Endometrium (tissue), 2 donors: ENCODE data around the gene PSMC6.

Experiments used
- FAIRE-seq: peaks from 2 replicates; lab custom pipeline; 2012; peaks lifted over from hg19 to GRCh38; lab: Jason Lieb, UNC
- donor health status: control.
- donor health status: control.

The PSMC6 gene

GRCh38 chr14:52706724-52707706 is at the start of gene PSMC6:
Gene PSMC6 (plus strand): TSS chr14:52707200. CDS start chr14:52707220, 20 bp downstream.
- no peak for FAIRE-seq

DNA sequence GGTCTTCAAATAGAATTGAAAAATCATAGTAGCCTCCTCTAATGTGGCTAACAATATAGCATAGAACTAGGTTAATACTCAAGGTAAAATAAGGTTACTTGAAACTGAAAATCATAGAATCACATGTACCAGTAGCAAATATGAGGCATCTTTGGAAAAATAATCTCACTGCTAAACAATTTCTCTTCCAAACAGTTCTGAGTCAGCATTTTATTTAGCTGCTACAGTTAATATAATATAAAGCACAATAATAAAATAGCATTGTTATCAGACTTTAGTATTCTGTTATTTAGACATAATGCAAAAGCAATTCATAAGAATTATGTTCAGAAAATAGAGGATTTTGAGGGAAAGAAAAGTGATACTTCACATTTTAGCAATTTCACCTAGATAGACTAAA is 46.7 kb upstream of the PSMC6 start:
- no peak for FAIRE-seq

GRCh38 chr14:52660832-52661231 is 46.2 kb upstream of the PSMC6 start:
- FAIRE-seq: no peak

DNA sequence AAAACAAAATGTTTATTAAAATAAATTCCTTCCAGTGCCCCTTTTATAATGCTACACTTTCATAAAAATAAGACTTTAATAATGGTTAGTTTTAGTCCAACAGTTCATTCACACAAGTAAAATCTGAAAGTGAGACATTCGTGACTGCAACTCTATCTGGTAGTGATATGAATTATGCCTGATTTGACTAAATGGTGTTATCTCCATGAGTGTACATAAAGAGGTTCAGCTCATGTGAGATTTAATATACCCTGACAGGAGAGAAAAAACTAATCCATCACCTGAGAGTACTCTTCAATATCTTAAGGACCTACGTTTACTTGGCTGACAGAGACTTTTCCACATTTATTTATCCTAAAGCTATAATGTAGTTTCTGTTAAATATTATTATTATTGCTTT is 45.7 kb upstream of the PSMC6 start:
- no peak for FAIRE-seq

DNA sequence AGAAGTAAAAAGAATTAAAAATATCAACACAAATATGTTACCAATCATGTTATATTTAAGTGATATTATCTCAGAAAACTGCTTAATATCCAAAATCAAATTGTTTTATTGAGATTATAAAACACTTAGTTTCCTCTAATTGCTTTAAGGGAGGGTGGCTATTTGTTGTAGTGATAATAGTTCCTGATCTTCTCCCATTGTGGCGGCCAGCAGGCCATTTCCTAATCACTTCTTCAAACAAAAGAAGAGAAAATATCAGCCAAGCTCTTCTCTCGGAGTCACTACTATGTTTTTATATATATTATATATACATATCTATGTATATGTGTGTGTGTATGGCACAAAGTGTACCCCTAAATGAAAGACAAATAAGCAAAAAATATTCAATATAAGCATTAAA is 43.1 kb upstream of the PSMC6 start:
- no peak for FAIRE-seq

DNA sequence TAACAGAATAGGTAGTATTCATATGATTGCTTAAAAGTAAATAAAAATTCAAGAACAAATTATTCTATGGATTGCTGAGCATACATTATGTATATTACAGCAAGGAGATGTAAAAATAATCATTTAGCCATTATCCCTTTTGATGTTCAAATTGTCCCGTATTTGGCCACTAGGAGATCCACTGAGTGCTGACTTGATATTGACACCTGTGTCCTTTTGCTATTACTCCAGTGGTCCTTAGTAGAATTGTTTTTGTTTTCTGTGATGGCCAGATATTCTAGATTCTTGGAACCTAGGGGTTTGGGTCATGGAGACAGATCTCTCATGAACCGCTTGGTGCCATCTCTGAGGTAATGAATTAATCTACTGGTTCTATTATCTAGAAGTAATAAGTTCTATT is 28.4 kb upstream of the PSMC6 start:
- FAIRE-seq: peak; percentile 45

DNA sequence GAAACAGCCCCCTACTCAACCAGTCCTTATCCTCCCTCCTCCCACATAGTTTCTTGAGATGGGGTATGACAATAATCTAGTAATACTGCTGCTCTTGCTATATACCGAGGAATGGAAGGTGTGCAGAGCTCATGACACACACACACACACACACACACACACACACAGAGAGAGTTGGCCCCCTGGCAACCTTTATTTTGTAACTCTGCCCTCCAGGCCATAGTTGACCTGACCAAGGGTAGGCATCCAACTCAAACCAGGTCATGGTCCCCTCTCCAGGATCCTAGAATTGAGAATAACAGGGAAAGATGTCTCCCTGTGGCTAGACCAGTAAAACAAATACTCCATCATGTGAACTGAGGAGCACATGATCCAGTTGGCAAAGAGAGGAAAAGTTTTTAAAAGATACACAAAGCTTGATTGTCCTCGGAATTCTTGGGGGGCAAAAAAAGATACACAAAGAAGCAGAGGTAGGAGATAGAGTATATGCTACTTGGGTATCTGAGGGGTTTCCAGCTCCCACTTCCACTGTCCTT is 22.9 kb upstream of the PSMC6 start:
- no peak for FAIRE-seq

- no peak for FAIRE-seq
Observed at GRCh38 chr14:52686176-52686575, 20.8 kb upstream of the PSMC6 start.

DNA sequence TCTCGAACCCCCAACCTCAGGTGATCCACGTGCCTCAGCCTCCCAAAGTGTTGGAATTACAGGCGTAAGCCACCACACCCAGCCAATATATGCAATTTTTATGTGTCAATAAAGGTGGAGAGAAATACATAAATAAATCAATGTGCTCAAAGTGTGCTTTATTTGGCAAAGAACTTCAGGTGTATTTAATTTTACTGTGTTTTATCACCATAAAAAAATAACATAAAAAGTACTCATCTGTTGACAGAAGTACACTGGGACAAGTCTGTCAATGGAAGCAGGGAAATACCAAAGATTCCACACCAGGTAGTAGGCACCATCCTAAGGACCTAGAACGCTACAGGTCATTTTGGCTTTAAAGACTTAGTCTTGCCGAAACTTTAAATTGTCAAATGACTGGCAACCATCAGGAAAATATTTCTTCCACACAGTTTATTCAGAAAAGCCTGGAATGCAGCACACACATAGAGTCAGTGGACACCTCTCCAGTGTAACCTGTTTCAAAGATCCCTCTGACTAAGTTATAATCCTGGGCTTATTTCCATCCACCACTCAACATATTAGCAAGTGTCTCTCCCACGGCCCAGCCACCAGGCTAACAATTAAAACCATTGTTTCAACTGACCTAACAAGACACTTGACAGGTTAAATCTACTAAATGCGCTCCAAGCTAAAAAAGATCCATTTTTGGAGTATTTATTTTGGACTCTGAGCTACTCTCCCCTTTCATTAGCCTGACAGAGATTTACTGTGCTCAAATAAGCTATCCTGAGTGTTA is 15.8 kb upstream of the PSMC6 start:
- no peak for FAIRE-seq

DNA sequence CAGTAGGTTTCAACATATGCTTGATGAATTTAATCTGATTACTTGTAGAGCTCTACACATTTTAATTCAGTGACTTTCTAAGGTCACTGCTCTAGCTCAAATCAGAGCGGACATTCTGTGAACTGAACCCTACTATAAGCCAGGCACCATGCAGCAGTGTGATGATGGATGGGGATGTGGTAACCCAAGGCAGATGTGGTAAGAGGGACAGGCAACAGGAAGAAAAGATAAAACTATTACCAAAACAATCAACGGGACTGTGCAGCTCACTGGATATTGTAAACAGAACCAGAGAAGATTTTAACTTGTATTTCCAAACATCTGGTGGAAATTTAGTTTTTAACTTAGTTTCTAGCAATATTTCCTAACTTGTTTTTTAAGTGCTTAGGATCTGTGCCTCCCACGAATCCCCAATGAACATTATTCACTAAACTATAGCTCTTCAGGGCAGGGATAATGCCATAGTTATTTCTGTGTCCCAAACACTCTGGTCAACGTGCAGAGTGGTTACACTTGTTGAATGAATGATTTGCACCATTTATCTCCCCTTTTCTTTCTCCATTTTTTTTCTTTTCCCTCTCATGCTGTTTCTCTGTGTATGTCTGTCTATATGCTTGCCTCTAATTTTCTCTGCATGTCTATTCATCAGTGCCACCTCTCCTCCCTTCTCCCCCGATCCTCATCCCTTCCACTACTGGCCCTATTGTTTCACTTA is 14.6 kb upstream of the PSMC6 start:
- peak; percentile 68 for FAIRE-seq

GRCh38 chr14:52693036-52693435 is 14.0 kb upstream of the PSMC6 start:
- FAIRE-seq: no peak

- no peak for FAIRE-seq
Observed at GRCh38 chr14:52693532-52693931, 13.5 kb upstream of the PSMC6 start.

DNA sequence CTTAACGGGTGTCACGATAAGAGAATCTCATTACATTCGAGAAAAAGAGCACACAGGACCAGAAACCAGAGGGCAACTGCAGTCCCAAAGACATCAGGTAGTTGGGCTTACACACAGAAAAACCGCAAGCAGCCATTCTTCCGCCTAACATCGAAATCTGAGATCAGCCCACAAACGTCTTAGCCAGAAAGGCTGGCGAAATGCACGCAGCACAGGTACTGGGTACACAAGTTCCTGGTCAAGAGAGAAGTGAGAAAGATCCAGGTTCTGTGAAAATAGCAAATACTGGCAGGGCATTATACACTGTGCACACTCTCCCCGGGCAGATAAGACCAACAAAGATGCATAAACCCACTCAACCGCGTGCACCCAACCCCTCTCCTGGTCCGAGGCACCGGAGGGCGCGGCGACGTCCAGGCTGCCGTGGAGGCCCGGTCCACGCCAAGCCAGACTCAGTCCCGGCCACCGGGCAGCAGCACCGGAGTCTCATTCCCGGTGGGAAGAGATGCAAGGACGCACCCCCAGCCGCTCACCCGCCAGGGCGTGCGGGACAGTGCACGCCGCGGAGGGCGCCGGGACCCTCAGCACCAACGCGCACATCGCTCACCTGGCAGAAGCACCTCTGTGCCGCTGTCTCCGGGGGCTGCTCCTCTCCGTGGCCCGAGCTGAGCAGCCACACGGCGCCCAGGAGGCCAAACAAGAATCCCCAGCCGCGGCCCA is 12.1 kb upstream of the PSMC6 start:
- FAIRE-seq: no peak

- FAIRE-seq: no peak
Observed at GRCh38 chr14:52695481-52696091, 11.4 kb upstream of the PSMC6 start, which contains the start of gene ERO1A. Gene ERO1A (minus strand): TSS chr14:52695558. CDS start chr14:52695481, 77 bp downstream.

- FAIRE-seq: no peak
Observed at GRCh38 chr14:52700701-52701172, 6.3 kb upstream of the PSMC6 start.

GRCh38 chr14:52701223-52701622 is 5.8 kb upstream of the PSMC6 start:
- no peak for FAIRE-seq

DNA sequence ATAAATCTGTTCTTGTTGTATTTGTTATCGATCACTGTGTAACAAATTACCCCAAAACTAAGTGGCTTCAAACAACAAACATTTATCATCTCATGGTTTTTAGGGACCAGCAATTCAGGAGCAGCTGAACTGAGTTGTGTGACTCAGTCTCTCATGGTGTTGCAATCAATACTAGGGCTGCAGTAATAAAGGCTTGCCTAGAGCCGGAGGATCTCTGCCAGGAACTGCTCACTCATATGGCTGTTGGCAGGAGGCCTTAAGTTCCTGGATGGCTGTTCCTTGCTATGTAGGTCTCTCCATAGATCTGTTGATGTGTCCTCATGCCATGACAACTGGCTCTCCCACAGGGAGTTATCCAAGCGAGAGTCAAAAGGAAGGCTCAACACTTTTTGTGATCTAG is 3.8 kb upstream of the PSMC6 start:
- FAIRE-seq: no peak

DNA sequence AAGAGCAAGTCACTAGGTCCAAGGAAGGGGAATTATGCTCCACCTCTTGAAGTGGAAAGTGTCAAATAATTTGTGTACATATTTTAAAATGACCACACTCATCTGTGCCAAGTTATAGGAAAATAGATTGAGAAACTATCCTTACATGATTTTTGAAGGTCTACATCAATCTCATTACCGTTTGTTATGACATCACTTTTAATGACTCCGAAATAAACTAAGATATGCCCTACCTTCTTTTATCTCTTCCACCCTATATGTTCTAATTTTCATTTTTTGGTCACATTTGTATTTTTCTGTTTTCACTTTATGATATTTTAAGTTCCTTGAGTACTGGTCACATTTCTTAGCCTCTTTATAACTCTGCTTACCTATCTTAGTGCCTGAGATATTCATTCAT is 3.3 kb upstream of the PSMC6 start:
- FAIRE-seq: no peak

DNA sequence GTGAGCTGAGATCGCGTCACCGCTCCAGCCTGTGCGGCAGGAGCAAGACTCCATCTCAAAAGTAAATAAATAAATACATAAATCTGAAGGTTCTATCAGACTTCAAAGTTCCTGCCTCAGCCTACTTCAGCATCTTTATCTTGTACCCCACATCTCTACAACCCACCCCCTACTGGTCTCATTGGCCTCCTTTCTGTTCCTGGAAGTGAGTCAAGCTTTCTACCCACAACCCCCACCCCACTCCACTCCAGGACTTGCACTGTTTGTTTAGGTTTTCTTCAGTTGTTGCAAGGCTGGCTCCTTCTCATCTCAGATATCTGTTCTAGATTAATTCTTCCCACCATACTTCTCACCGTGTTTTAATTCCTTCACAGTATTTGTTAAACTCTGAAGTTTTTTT is 714 bp upstream of the PSMC6 start:
- no peak for FAIRE-seq

DNA sequence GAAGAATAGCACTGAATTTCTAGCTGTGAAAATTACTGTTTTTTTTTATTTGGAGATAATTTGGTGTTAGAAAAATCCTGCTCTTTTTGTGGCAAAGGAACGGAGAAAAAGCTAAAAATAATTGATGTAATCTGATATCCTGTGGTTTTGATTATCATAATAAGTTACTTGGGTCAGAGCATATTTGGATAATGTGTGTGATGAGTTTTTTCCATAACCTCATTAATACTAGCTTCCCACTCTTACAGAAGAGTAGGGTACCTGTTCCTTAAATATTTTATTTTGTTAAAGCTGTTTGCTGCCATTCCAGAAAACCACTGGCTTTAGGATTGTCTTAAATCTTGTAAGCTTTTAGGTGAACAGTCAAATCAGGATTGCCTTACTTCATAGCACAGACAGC is 4.7 kb downstream of the PSMC6 start:
- FAIRE-seq: no peak

DNA sequence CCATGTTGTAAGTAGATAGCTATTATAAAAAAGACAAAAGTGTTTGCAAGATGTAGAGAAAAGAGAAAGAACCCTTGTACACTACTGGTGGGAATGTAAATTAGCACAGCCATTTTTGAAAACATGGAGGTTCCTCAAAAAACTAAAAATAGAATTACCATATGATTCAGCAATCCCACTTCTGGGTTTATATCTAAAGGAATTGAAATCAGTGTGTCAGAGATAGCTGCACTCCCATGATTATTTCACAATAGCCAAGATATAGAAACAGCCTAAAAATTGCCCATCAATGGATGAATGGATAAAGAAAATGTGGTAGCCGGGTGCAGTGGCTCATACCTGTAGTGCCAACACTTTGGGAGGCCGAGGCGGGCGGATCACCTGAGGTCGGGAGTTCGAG is 9.2 kb downstream of the PSMC6 start:
- no peak for FAIRE-seq
